Stimulated activated CD8-positive, alpha-beta memory T cell treated with anti-CD3 and anti-CD28 coated beads, Interleukin-15, amount 100 ng/mL, for 48 hours (primary cell): ENCODE results near the gene PRKN.

Experiments
- DNase-seq, 2 donors: peaks; one replicate each; pipeline ENCODE4 v3.0.0-alpha.2; 2020; ENCODE audit warnings: low read depth in 2 of 2

Gene PRKN

GRCh38 chr6:162238675-162239074 is 488.9 kb downstream of the PRKN start:
- no peak for DNase-seq

- no peak for DNase-seq
Observed at GRCh38 chr6:162237331-162237730, 490.2 kb downstream of the PRKN start.

GRCh38 chr6:162234631-162235030 is 492.9 kb downstream of the PRKN start:
- DNase-seq: no peak

GRCh38 chr6:162230147-162230752 is 497.3 kb downstream of the PRKN start:
- DNase-seq: no peak

- DNase-seq: no peak
Observed at GRCh38 chr6:162229093-162229492, 498.5 kb downstream of the PRKN start.

- DNase-seq: no peak
Observed at GRCh38 chr6:162226803-162227202, 500.8 kb downstream of the PRKN start.

- DNase-seq: no peak
Observed at GRCh38 chr6:162222521-162222920, 505.0 kb downstream of the PRKN start.

GRCh38 chr6:162220876-162221275 is 506.7 kb downstream of the PRKN start:
- DNase-seq: no peak

GRCh38 chr6:162219266-162219665 is 508.3 kb downstream of the PRKN start:
- DNase-seq: no peak

GRCh38 chr6:162217811-162218493 is 509.6 kb downstream of the PRKN start:
- no peak for DNase-seq

- DNase-seq: no peak
Observed at GRCh38 chr6:162217058-162217457, 510.5 kb downstream of the PRKN start.

- DNase-seq: no peak
Observed at GRCh38 chr6:162211777-162212176, 515.8 kb downstream of the PRKN start.

- DNase-seq: no peak
Observed at GRCh38 chr6:162211022-162211421, 516.5 kb downstream of the PRKN start.

- DNase-seq: no peak
Observed at GRCh38 chr6:162203287-162203686, 524.3 kb downstream of the PRKN start.

- DNase-seq: no peak
Observed at GRCh38 chr6:162200945-162201690, 526.4 kb downstream of the PRKN start.

GRCh38 chr6:162200041-162200440 is 527.5 kb downstream of the PRKN start:
- DNase-seq: no peak

GRCh38 chr6:162198925-162199324 is 528.6 kb downstream of the PRKN start:
- no peak for DNase-seq

GRCh38 chr6:162198076-162198475 is 529.5 kb downstream of the PRKN start:
- no peak for DNase-seq

- no peak for DNase-seq
Observed at GRCh38 chr6:162195441-162195840, 532.1 kb downstream of the PRKN start.

GRCh38 chr6:162190981-162191380 is 536.6 kb downstream of the PRKN start:
- no peak for DNase-seq

- no peak for DNase-seq
Observed at GRCh38 chr6:162187168-162187935, 540.2 kb downstream of the PRKN start.

GRCh38 chr6:162184465-162184864 is 543.1 kb downstream of the PRKN start:
- no peak for DNase-seq
